MM.1S (cell line): ENCODE measurements around the gene MSRB3.

Experiments used
- CTCF ChIP-seq: fragments of 300-600 bp; sonication (generic); IDR thresholded peaks from 2 replicates; pipeline ENCODE4 v1.5.1; 2016; ENCODE audit warnings: antibody characterized with exemption, low read length, mixed read lengths
- EZH2 ChIP-seq: fragments of 300-600 bp; sonication (generic); optimal IDR thresholded peaks from 2 replicates; pipeline ENCODE3; 2017; ENCODE audit warnings: low read depth, mild to moderate bottlenecking, antibody characterized with exemption, low read length, mixed read lengths
- EZH2phosphoT487 ChIP-seq: fragments of 300-600 bp; sonication (generic); IDR thresholded peaks from 2 replicates; pipeline ENCODE4 v1.6.1; 2018; ENCODE audit warnings: antibody characterized with exemption, low read length

DNA sequence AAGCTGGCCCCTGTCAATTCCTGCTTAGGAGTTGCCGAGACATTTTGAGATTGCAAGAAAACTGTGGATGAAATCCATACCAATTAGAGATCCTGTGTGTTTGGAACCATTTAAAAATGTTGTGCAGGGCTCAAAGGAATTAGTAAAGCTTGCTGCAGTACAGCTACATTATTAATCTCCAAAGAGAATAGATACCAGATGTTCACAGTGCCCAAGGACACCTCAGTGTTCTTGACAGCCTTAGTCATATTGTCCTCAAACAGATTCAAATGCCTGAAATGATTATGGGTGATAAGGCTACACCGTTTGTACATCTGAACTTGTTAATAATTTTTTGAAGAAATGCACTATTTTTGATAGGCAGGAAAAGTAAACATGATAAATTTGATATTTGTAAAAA lies 164.6 kb downstream of the MSRB3 start:
- no peak for TF ChIP-seq CTCF
- no peak for TF ChIP-seq EZH2
- no peak for TF ChIP-seq EZH2phosphoT487
